Activated B cell treated with CpG ODN at 0.5 μM for 24 hours (primary cell): ENCODE results near the gene TIAM1. TPM values are rescaled to one million over a fixed set of nuclear protein-coding genes. Genes with fewer than 3 reads are reported as not detected.

ENCODE experiments used
- ATAC-seq: fragments of 200-7000 bp; cut with Tn5 transposase; one replicate; pipeline ENCODE4 v1.10.0; 2021; ENCODE audit warnings: low read depth, mild to moderate bottlenecking, moderate library complexity
- CTCF ChIA-PET: fragments of 350-600 bp; sonication (Branson Sonifier 250); formaldehyde crosslinking; loops from one replicate; lab custom pipeline; 2021; ENCODE audit warnings: antibody characterized with exemption; lab: Charles Lee
- POLR2A ChIA-PET: fragments of 350-600 bp; sonication (Branson Sonifier 250); formaldehyde crosslinking; loops from one replicate; lab custom pipeline; 2021; ENCODE audit warnings: antibody characterized with exemption; lab: Charles Lee
- DNase-seq: peaks from one replicate; pipeline ENCODE4 v3.0.0; 2022
- H3K27ac Mint-ChIP-seq: one replicate; pipeline ENCODE4 v1.8.0; 2020; ENCODE audit warnings: mixed read lengths
- H3K27me3 Mint-ChIP-seq: one replicate; pipeline ENCODE4 v1.8.0; 2021; ENCODE audit warnings: mixed read lengths
- H3K36me3 Mint-ChIP-seq: one replicate; pipeline ENCODE4 v1.8.0; 2021; ENCODE audit warnings: low read depth, mixed read lengths
- H3K4me1 Mint-ChIP-seq: one replicate; pipeline ENCODE4 v1.8.0; 2021; ENCODE audit warnings: mixed read lengths
- H3K4me3 Mint-ChIP-seq: one replicate; pipeline ENCODE4 v1.8.0; 2020; ENCODE audit warnings: mild to moderate bottlenecking, mixed read lengths
- H3K9me3 Mint-ChIP-seq: one replicate; pipeline ENCODE4 v1.8.0; 2020; ENCODE audit warnings: mixed read lengths
- intact Hi-C: fragments of 100-400 bp; cut with micrococcal nuclease; formaldehyde crosslinking; loops from one replicate; pipeline ENCODE4 v1.15.1; 2024
- total RNA-seq: library from RNA; stranded (reverse); gene quantifications from 2 replicates; pipeline ENCODE4 v1.2.3, GENCODE V29; 2022
- TF ChIP-seq, protein P1 (sequence below): fragments of 200-600 bp; IDR thresholded peaks from one replicate; pipeline ENCODE4 v1.8.0; 2022; ENCODE audit warnings: antibody characterized with exemption, mild to moderate bottlenecking

TIAM1 gene
- total RNA-seq, 1 donor from 2014 or later = 0.84 TPM

DNA sequence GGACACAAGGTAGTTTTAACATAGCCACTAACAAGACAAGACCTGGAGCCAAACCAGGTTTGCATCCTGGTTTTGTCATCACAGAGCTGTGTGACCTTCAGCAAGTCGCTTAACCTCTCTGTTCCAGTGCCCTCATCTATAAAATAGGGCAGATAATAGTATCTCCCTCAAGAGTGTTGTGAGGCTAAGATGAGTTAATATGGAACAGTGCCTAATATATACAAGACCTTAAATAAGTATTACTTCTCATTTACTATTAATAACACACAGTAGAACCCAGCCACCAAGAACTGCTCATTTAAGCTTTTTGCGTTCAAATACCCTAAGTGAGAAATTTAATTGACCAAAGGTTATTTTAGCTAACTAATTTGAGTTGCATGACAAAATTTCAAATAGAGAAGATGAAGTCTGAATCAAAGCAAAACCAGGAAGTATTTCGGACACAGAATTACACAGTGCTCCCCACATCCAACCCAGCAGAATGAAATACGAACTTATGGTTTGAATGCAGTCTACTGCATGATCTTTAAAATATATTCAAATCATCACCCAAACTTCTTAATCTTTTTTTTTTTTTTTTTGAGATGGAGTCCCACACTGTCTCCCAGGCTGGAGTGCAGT, 181.9 kb downstream of the TIAM1 start:
- no peaks in the 10 kb centered on the region for H3K36me3 Mint-ChIP-seq
- ChIA-PET POLR2A (no interaction called here), CTCF (no interaction called here)
- intact Hi-C loops = no loop called here
- TF ChIP-seq, protein P1, sequence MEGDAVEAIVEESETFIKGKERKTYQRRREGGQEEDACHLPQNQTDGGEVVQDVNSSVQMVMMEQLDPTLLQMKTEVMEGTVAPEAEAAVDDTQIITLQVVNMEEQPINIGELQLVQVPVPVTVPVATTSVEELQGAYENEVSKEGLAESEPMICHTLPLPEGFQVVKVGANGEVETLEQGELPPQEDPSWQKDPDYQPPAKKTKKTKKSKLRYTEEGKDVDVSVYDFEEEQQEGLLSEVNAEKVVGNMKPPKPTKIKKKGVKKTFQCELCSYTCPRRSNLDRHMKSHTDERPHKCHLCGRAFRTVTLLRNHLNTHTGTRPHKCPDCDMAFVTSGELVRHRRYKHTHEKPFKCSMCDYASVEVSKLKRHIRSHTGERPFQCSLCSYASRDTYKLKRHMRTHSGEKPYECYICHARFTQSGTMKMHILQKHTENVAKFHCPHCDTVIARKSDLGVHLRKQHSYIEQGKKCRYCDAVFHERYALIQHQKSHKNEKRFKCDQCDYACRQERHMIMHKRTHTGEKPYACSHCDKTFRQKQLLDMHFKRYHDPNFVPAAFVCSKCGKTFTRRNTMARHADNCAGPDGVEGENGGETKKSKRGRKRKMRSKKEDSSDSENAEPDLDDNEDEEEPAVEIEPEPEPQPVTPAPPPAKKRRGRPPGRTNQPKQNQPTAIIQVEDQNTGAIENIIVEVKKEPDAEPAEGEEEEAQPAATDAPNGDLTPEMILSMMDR = no peak
- H3K4me3 Mint-ChIP-seq = no peak overlapping the region
- ATAC-seq = no peak
- H3K9me3 Mint-ChIP-seq = peaks cover 4% of the 10 kb centered on the region
- H3K4me1 Mint-ChIP-seq = peaks cover 2% of the 10 kb centered on the region
- H3K27ac Mint-ChIP-seq = no peak overlapping the region
- DNase-seq = no peak
- peaks cover 2% of the 10 kb centered on the region for H3K27me3 Mint-ChIP-seq

DNA sequence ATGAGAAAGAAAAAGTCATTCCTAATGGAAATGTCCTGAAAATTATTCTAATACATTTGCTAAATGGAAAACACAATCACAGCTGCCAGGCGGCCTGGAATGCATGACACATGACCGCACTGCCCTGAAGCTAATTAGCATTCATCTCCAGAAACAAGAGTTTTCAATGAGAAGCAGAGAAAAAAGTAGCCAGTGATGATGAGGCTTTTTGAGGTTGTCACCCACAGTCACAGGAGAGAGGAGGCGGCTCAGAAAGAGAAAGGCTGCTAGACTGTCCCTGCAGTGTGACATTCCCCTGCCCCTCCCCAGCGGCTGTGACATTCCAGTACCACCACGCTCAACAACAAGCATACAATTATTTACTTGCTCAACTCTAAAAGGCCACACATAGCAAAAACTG, 182.9 kb downstream of the TIAM1 start:
- no peak overlapping the region for H3K4me3 Mint-ChIP-seq
- POLR2A ChIA-PET = no interaction called here

GRCh38 chr21:31159808-31160207, 184.3 kb downstream of the TIAM1 start:
- H3K36me3 Mint-ChIP-seq = no peaks in the 10 kb centered on the region
- DNase-seq = no peak
- ChIA-PET CTCF (no interaction called here), POLR2A (no interaction called here)
- H3K27ac Mint-ChIP-seq = no peak overlapping the region
- H3K4me3 Mint-ChIP-seq = no peak overlapping the region
- TF ChIP-seq, protein P1 = no peak
- peaks cover 2% of the 10 kb centered on the region for H3K4me1 Mint-ChIP-seq
- peaks cover 11% of the 10 kb centered on the region for H3K9me3 Mint-ChIP-seq
- intact Hi-C loops = no loop called here
- peaks cover 2% of the 10 kb centered on the region for H3K27me3 Mint-ChIP-seq
- ATAC-seq = no peak

More for the DNA sequence above, 182.9 kb downstream of the TIAM1 start:
- H3K4me1 Mint-ChIP-seq = peaks cover 2% of the 10 kb centered on the region
- H3K36me3 Mint-ChIP-seq = no peaks in the 10 kb centered on the region
- DNase-seq (no peak), ATAC-seq (no peak)
- H3K9me3 Mint-ChIP-seq = peaks cover 8% of the 10 kb centered on the region
- TF ChIP-seq, protein P1 = no peak
- no peak overlapping the region for H3K27ac Mint-ChIP-seq
- intact Hi-C loops = no loop called here
- CTCF ChIA-PET = no interaction called here
- H3K27me3 Mint-ChIP-seq = peaks cover 2% of the 10 kb centered on the region

DNA sequence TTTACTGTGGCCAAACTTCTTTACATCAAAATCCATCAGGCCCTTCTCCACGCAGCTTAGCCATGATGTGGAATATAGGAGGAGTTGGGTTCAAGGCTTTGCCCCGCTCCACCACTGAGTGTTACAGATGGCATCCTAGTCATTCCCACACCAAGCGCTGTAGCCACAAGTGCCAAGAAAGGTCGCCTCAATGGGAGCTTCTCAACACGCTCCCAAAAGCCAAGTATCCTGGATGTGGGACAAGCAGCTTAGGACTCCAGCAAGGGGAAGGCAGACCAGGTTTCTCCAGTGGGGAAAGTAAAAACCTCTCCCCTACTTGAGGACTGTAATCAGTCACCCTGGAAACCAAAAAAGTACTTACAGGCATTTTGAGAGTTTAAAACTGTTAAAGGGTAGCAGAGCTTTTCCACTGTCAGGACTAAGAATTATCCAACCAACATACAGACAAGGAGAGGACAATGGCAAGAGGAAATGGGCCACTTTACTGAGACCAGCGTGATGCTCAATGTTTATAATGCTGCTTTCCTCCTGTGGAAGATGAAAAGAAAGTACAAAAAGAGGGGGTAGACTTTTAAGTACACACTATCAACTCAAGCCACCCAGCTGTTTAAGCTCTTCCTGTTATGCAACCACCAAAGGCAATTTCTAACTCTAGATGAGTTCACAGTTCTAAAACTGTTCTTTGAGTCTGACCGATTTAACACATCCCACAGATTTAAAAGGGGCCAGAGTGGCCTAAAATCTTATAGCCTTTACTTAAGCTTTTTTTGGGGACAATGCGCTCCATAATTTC, 185.1 kb downstream of the TIAM1 start:
- Mint-ChIP-seq H3K36me3 (no peaks in the 10 kb centered on the region), H3K9me3 (peaks cover 14% of the 10 kb centered on the region), H3K4me1 (peaks cover 2% of the 10 kb centered on the region), H3K4me3 (no peak overlapping the region), H3K27ac (no peak overlapping the region), H3K27me3 (peaks cover 2% of the 10 kb centered on the region)
- CTCF ChIA-PET = no interaction called here
- no peak for DNase-seq
- intact Hi-C loops = no loop called here
- no peak for ATAC-seq
- TF ChIP-seq, protein P1 = no peak
- POLR2A ChIA-PET = no interaction called here

DNA sequence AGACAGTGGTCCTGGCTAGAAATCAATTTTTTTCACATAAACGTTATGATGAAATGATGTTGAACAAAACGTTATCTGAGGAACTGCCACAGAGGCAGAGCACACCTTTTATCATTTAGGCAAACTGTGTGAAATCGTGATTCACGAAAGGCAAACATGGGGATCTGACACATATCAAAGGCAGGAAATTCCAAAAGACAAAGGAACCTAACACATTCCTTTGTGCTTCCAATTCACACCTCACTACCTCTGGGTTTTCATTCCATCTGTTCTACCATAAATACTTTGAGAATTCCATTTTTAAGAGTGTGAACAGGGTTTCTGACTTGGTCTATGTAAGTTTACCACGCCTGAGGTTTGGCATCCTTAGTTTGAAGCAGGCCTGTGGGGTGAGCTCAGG, 186.3 kb downstream of the TIAM1 start:
- Mint-ChIP-seq H3K9me3 (peaks cover 14% of the 10 kb centered on the region), H3K27me3 (peaks cover 2% of the 10 kb centered on the region), H3K4me1 (peaks cover 2% of the 10 kb centered on the region), H3K27ac (no peak overlapping the region), H3K4me3 (no peak overlapping the region), H3K36me3 (no peaks in the 10 kb centered on the region)
- ChIA-PET POLR2A (no interaction called here), CTCF (interaction anchor here (1.1 kb wide), 1 partner anchor 14 kb away, joined by 3 read pairs; no protein-coding TSS in a partner anchor)
- DNase-seq = no peak
- intact Hi-C loops = no loop called here
- TF ChIP-seq, protein P1 = no peak
- no peak for ATAC-seq
